ENCODE data around the gene SIGLEC8. TPM values are rescaled to one million over a fixed set of nuclear protein-coding genes. Genes with fewer than 3 reads are reported as not detected.

SIGLEC8 gene
- total and polyA plus RNA-seq, 2 of the 8 experiments (the other 6 are each of a cell fraction or from before 2014, with no cell fraction given), result not detected

DNA sequence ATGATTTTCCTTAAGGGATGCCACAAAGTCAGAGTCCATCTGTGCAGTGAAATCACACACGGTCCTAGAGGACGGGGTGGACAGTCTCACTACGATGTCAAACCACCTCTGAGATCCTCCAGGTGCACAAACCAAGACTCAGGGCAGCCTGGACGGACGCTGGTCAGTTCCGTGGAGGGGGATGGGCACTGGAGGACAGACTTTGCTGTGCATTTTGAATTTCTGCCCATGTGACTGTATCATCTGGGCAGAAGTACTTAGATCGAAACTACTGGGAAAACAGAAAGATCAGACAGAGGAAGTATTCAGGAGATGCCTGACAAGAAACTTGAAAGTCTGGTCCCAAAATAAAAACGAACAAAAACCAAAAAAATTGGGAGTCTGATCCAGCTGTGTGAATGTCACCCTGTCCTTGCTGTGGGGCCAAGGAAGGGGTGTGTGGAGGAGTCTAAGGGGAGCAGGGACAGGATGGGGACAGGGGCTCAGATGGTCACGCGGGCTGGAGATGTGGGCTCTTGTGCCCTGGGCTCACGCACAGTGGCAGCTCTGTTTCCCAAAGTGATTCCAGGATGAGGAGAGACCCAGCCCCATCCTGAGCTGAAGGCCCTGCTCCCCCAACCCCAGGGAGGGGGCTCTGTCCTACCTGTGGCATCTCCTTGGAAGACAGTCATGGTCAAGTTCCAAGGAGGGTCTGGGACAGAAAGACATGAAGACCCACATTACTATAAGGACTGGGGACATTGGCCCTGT lies 1.5 kb downstream of the SIGLEC8 start (continued):
- no peak for TF ChIP-seq SIX5 (IDR thresholded peaks at IDR 0.05; ENCODE audit: low read depth, low read length)
- no peak for TF ChIP-seq CBX5 (IDR thresholded peaks at IDR 0.05; ENCODE audit: low read depth, low read length)
- TF ChIP-seq GABPA (IDR thresholded peaks at IDR 0.05; ENCODE audit: borderline replicate concordance, insufficient read depth, low read length), result no peak
- no peak for TF ChIP-seq KDM4A (IDR thresholded peaks at IDR 0.05; ENCODE audit: low read depth, low read length, severe bottlenecking)
- no peak for TF ChIP-seq HDAC6 (IDR thresholded peaks at IDR 0.05; ENCODE audit: low read depth, low read length)
- TF ChIP-seq RBBP5 (IDR thresholded peaks at IDR 0.05; ENCODE audit: borderline replicate concordance, low read depth, low read length), result no peak

Measured in H1 (cell line).